ENCODE results near the gene NBEA. TPM values are rescaled to one million over a fixed set of nuclear protein-coding genes. Genes with fewer than 3 reads are reported as not detected.

Gene NBEA
- total RNA-seq, 2 experiments from 2014 or later: 3.5 to 3.8 TPM

- DNase-seq: no peak
- no peaks in the 10 kb centered on the region for H3K4me1 ChIP-seq (ENCODE audit: insufficient read depth, low read length)
- POLR2A ChIA-PET: no interaction called here
- H3K4me1 Mint-ChIP-seq (ENCODE audit: low read depth): no peaks in the 10 kb centered on the region
- no peak overlapping the region for H3K27ac Mint-ChIP-seq
- no peaks in the 10 kb centered on the region for H3K27me3 ChIP-seq (ENCODE audit: control insufficient read depth in 1 of 2, insufficient read depth in 2 of 2, low read length in 2 of 2)
- no peak overlapping the region for H3K27ac ChIP-seq (ENCODE audit: low read depth in 1 of 2, low read length in 2 of 2)
- ATAC-seq (ENCODE audit: poor library complexity): no peak
- no peak for TF ChIP-seq CTCF (IDR thresholded peaks at IDR 0.05)
- no peaks in the 10 kb centered on the region for H3K27me3 Mint-ChIP-seq
- H3K4me3 Mint-ChIP-seq: no peak overlapping the region
- H3K9me3 Mint-ChIP-seq: no peaks in the 10 kb centered on the region
- CTCF ChIA-PET: no interaction called here
- H3K36me3 Mint-ChIP-seq (ENCODE audit: low read depth): no peaks in the 10 kb centered on the region
- H3K9me3 ChIP-seq (ENCODE audit: control insufficient read depth in 1 of 2, insufficient read depth in 1 of 2, low read length in 2 of 2): no peaks in the 10 kb centered on the region
- no peak overlapping the region for H3K4me3 ChIP-seq (ENCODE audit: low read length)
- H3K36me3 ChIP-seq (ENCODE audit: insufficient read depth, low read length): no peaks in the 10 kb centered on the region
- intact Hi-C loops (cut with DNase I, micrococcal nuclease): no loop called here
These were observed 655.4 kb downstream of the NBEA start for GRCh38 chr13:35597451-35597850.

GRCh38 chr13:35598233-35598632 lies 656.2 kb downstream of the NBEA start:
- no peaks in the 10 kb centered on the region for H3K4me1 Mint-ChIP-seq (ENCODE audit: low read depth)
- ChIA-PET CTCF (no interaction called here), POLR2A (no interaction called here)
- no peaks in the 10 kb centered on the region for H3K36me3 ChIP-seq (ENCODE audit: insufficient read depth, low read length)
- no peaks in the 10 kb centered on the region for H3K36me3 Mint-ChIP-seq (ENCODE audit: low read depth)
- no peaks in the 10 kb centered on the region for H3K4me1 ChIP-seq (ENCODE audit: insufficient read depth, low read length)
- intact Hi-C loops (cut with DNase I, micrococcal nuclease): no loop called here
- H3K27me3 ChIP-seq (ENCODE audit: control insufficient read depth in 1 of 2, insufficient read depth in 2 of 2, low read length in 2 of 2): no peaks in the 10 kb centered on the region
- H3K4me3 Mint-ChIP-seq: no peak overlapping the region
- no peak overlapping the region for H3K4me3 ChIP-seq (ENCODE audit: low read length)
- H3K9me3 ChIP-seq (ENCODE audit: control insufficient read depth in 1 of 2, insufficient read depth in 1 of 2, low read length in 2 of 2): no peaks in the 10 kb centered on the region
- TF ChIP-seq CTCF (IDR thresholded peaks at IDR 0.05): no peak
- ATAC-seq (ENCODE audit: poor library complexity) (no peak), DNase-seq (no peak)
- no peak overlapping the region for H3K27ac ChIP-seq (ENCODE audit: low read depth in 1 of 2, low read length in 2 of 2)
- no peaks in the 10 kb centered on the region for H3K9me3 Mint-ChIP-seq
- H3K27ac Mint-ChIP-seq: no peak overlapping the region
- no peaks in the 10 kb centered on the region for H3K27me3 Mint-ChIP-seq

GRCh38 chr13:35598790-35599369 lies 656.8 kb downstream of the NBEA start:
- no peak for TF ChIP-seq CTCF (IDR thresholded peaks at IDR 0.05)
- Mint-ChIP-seq H3K27ac (no peak overlapping the region), H3K9me3 (no peaks in the 10 kb centered on the region), H3K27me3 (no peaks in the 10 kb centered on the region), H3K36me3 (ENCODE audit: low read depth) (no peaks in the 10 kb centered on the region), H3K4me1 (ENCODE audit: low read depth) (no peaks in the 10 kb centered on the region), H3K4me3 (no peak overlapping the region)
- Histone ChIP-seq H3K36me3 (ENCODE audit: insufficient read depth, low read length) (no peaks in the 10 kb centered on the region), H3K27ac (ENCODE audit: low read depth in 1 of 2, low read length in 2 of 2) (no peak overlapping the region), H3K4me1 (ENCODE audit: insufficient read depth, low read length) (no peaks in the 10 kb centered on the region), H3K4me3 (ENCODE audit: low read length) (no peak overlapping the region), H3K27me3 (ENCODE audit: control insufficient read depth in 1 of 2, insufficient read depth in 2 of 2, low read length in 2 of 2) (no peaks in the 10 kb centered on the region), H3K9me3 (ENCODE audit: control insufficient read depth in 1 of 2, insufficient read depth in 1 of 2, low read length in 2 of 2) (no peaks in the 10 kb centered on the region)
- DNase-seq (no peak), ATAC-seq (ENCODE audit: poor library complexity) (no peak)
- ChIA-PET CTCF (no interaction called here), POLR2A (no interaction called here)
- intact Hi-C loops (cut with DNase I, micrococcal nuclease): no loop called here

All from CD4-positive, alpha-beta T cell (primary cell).